HepG2 (cell line): ENCODE measurements around the gene BSG. TPM values are rescaled to one million over a fixed set of nuclear protein-coding genes. Genes with fewer than 3 reads are reported as not detected.

Source experiments
- CREBL2 ChIP-seq: sonication (generic); formaldehyde crosslinking; IDR thresholded peaks from 2 replicates; pipeline ENCODE4 v1.8.1; 2023; ENCODE audit warnings: missing genetic modification reagents, mild to moderate bottlenecking, borderline replicate concordance
- DDIT3 ChIP-seq: sonication (generic); formaldehyde crosslinking; IDR thresholded peaks from 2 replicates; pipeline ENCODE4 v1.4.0; 2020; ENCODE audit warnings: mild to moderate bottlenecking, missing genetic modification reagents
- E2F2 ChIP-seq: sonication (generic); formaldehyde crosslinking; IDR thresholded peaks from 2 replicates; pipeline ENCODE4 v1.4.0; 2020; ENCODE audit warnings: missing genetic modification reagents, borderline replicate concordance
- GATAD1 ChIP-seq: IDR thresholded peaks from 2 replicates; pipeline ENCODE4 v1.6.1; 2016; ENCODE audit warnings: missing genetic modification reagents, missing compliant biosample characterization
- GLMP ChIP-seq: sonication (generic); formaldehyde crosslinking; IDR thresholded peaks from 2 replicates; pipeline ENCODE4 v1.9.0; 2021; ENCODE audit warnings: missing genetic modification reagents, mild to moderate bottlenecking, borderline replicate concordance
- HNRNPL ChIP-seq: fragments of 200-400 bp; formaldehyde crosslinking; IDR thresholded peaks from 2 replicates; pipeline ENCODE4 v1.6.1; 2017; ENCODE audit warnings: mild to moderate bottlenecking, low read depth, low read length
- MZF1 ChIP-seq: sonication (generic); formaldehyde crosslinking; IDR thresholded peaks from 2 replicates; pipeline ENCODE4 v1.8.1; 2023; ENCODE audit warnings: mild to moderate bottlenecking, missing genetic modification reagents, borderline replicate concordance
- NFIC ChIP-seq: IDR thresholded peaks from 2 replicates; pipeline ENCODE4 v1.6.1; 2012; ENCODE audit warnings: mild to moderate bottlenecking, low read length, inconsistent platforms
- PITX1 ChIP-seq: sonication (generic); formaldehyde crosslinking; IDR thresholded peaks from 2 replicates; pipeline ENCODE4 v1.5.1; 2020; ENCODE audit warnings: mild to moderate bottlenecking, missing genetic modification reagents
- POLR2AphosphoS2 ChIP-seq: IDR thresholded peaks from 2 replicates; pipeline ENCODE4 v1.6.1; 2011; ENCODE audit warnings: low read depth, low read length, improper control_type of control experiment
- SMAD9 ChIP-seq: sonication (generic); formaldehyde crosslinking; IDR thresholded peaks from 2 replicates; pipeline ENCODE4 v1.5.1; 2020; ENCODE audit warnings: mild to moderate bottlenecking, missing genetic modification reagents
- SSRP1 ChIP-seq: IDR thresholded peaks from 2 replicates; pipeline ENCODE4 v1.6.1; 2016; ENCODE audit warnings: control low read depth
- ZBTB10 ChIP-seq: sonication (generic); formaldehyde crosslinking; IDR thresholded peaks from 2 replicates; pipeline ENCODE4 v1.4.0; 2020; ENCODE audit warnings: missing genetic modification reagents, borderline replicate concordance
- ZBTB42 ChIP-seq: sonication (generic); formaldehyde crosslinking; IDR thresholded peaks from 2 replicates; pipeline ENCODE4 v1.5.0; 2020; ENCODE audit warnings: mild to moderate bottlenecking, missing genetic modification reagents
- ZNF17 ChIP-seq: sonication (generic); formaldehyde crosslinking; IDR thresholded peaks from 2 replicates; pipeline ENCODE4 v1.5.0; 2020; ENCODE audit warnings: mild to moderate bottlenecking, missing genetic modification reagents
- ZNF224 ChIP-seq: sonication (generic); formaldehyde crosslinking; IDR thresholded peaks from 2 replicates; pipeline ENCODE4 v1.5.0; 2020; ENCODE audit warnings: mild to moderate bottlenecking, missing genetic modification reagents
- ZNF263 ChIP-seq: sonication (generic); formaldehyde crosslinking; IDR thresholded peaks from 2 replicates; pipeline ENCODE4 v1.4.0; 2020; ENCODE audit warnings: missing genetic modification reagents
- ZNF274 ChIP-seq: sonication (generic); formaldehyde crosslinking; IDR thresholded peaks from 2 replicates; pipeline ENCODE4 v1.5.1; 2020; ENCODE audit warnings: mild to moderate bottlenecking, missing genetic modification reagents
- ZNF30 ChIP-seq: sonication (generic); formaldehyde crosslinking; IDR thresholded peaks from 2 replicates; pipeline ENCODE4 v1.5.0; 2020; ENCODE audit warnings: mild to moderate bottlenecking, missing genetic modification reagents
- ZNF557 ChIP-seq: sonication (generic); formaldehyde crosslinking; IDR thresholded peaks from 2 replicates; pipeline ENCODE4 v1.4.0; 2020; ENCODE audit warnings: missing genetic modification reagents
- ZNF660 ChIP-seq: sonication (generic); formaldehyde crosslinking; IDR thresholded peaks from 2 replicates; pipeline ENCODE4 v1.5.1; 2020; ENCODE audit warnings: mild to moderate bottlenecking, low read depth, missing genetic modification reagents, borderline replicate concordance
- ZNF772 ChIP-seq: sonication (generic); formaldehyde crosslinking; IDR thresholded peaks from 2 replicates; pipeline ENCODE4 v1.5.0; 2020; ENCODE audit warnings: mild to moderate bottlenecking, missing genetic modification reagents
- ZNF816 ChIP-seq: sonication (generic); formaldehyde crosslinking; IDR thresholded peaks from 2 replicates; pipeline ENCODE4 v1.8.0; 2022; ENCODE audit warnings: missing genetic modification reagents, mild to moderate bottlenecking, borderline replicate concordance
- ZNF850 ChIP-seq: sonication (generic); formaldehyde crosslinking; conservative IDR thresholded peaks from 2 replicates; pipeline ENCODE4 v1.9.0; 2021; ENCODE audit warnings: mild to moderate bottlenecking, missing genetic modification reagents
- ZNF883 ChIP-seq: sonication (generic); formaldehyde crosslinking; IDR thresholded peaks from 2 replicates; pipeline ENCODE4 v1.5.1; 2020; ENCODE audit warnings: mild to moderate bottlenecking, missing genetic modification reagents; ENCODE audit errors: not compliant biosample characterization
- polyA plus RNA-seq, 8 experiments: library from polyadenylated mRNA; depleted of rRNA in 3 of 8; stranded (reverse) in 7 of 8; unstranded in 1 of 8; fragments of >200 nt; fragmentation: Illumina TruSeq in 4 of 8; extraction: Trizol in 4 of 8; gene quantifications; 2 replicates each; pipeline versions ENCODE4 v1.2.1 to v1.2.3, GENCODE V29; 2011 to 2016; ENCODE audit warnings: low read depth in 4 of 8, missing spikeins in 1 of 8, mixed read lengths in 1 of 8; ENCODE audit not compliant: insufficient read depth in 1 of 8
- total RNA-seq, 5 experiments: library from RNA; depleted of rRNA; stranded (reverse); fragments of >200 nt; fragmentation: Illumina TruSeq; extraction: Trizol; gene quantifications; 2 replicates each; pipeline ENCODE4 v1.2.3, GENCODE V29; 2016; ENCODE audit warnings: low read depth in 1 of 5

BSG gene
- total and polyA plus RNA-seq, 2 of the 13 experiments (the other 11 are each of a cell fraction or from before 2014, with no cell fraction given): 309 to 754 TPM

GRCh38 chr19:531009-531752, 41.2 kb upstream of the BSG start (continued):
- TF ChIP-seq ZNF660 (CRISPR knock-in tag) (no peak), CREBL2 (CRISPR knock-in tag) (no peak; the same call in 1 of the 2 replicates), DDIT3 (CRISPR knock-in tag) (no peak), ZNF816 (CRISPR knock-in tag) (peak; percentile 44; the same call in 1 of the 2 replicates), ZNF263 (no peak), NFIC (no peak), ZNF772 (peak; percentile 62; the same call in 1 of the 2 replicates), ZNF850 (CRISPR knock-in tag) (no peak), HNRNPL (peak; percentile 71; the same call in 1 of the 2 replicates), ZNF883 (CRISPR knock-in tag) (no peak), ZNF557 (CRISPR knock-in tag) (no peak), MZF1 (CRISPR knock-in tag) (no peak), ZNF17 (no peak), GATAD1 (CRISPR knock-in tag) (no peak), POLR2AphosphoS2 (no peak), SMAD9 (no peak), ZBTB10 (no peak; the same call in 1 of the 2 replicates), ZNF30 (CRISPR knock-in tag) (no peak), E2F2 (CRISPR knock-in tag) (no peak; the same call in 1 of the 2 replicates), ZNF274 (CRISPR knock-in tag) (no peak; the same call in 1 of the 2 replicates), PITX1 (CRISPR knock-in tag) (peak; percentile 22; the same call in 1 of the 2 replicates), ZNF224 (CRISPR knock-in tag) (no peak), SSRP1 (CRISPR knock-in tag) (no peak), GLMP (CRISPR knock-in tag) (no peak), ZBTB42 (CRISPR knock-in tag) (no peak)
